ENCODE results near the gene COPS6. TPM values are rescaled to one million over a fixed set of nuclear protein-coding genes. Genes with fewer than 3 reads are reported as not detected.

The COPS6 gene
- total RNA-seq, 2 donors from 2014 or later, result 59.3 to 65.6 TPM

Small RNA genes within 50 kb of the gene (microRNA-seq; reads per million reads assigned to microRNA genes)
- gene MIR106B (606 to 4,864 reads per million in 2 donors), gene MIR25 (476 to 547 reads per million in 2 donors), gene MIR93 (4,826 to 9,328 reads per million in 2 donors)

Other genes with a start within 250 kb of the COPS6 start
- not detected for gene OR2AE1, start 211.9 kb upstream of the COPS6 start, total RNA-seq
- gene TRIM4, start 169.4 kb upstream of the COPS6 start, total RNA-seq, result 10 to 100 TPM; 21.5 to 23.8 TPM
- not detected for gene GJC3, start 159.3 kb upstream of the COPS6 start, total RNA-seq
- gene AZGP1, start 112.9 kb upstream of the COPS6 start, total RNA-seq, result 1 to 10 TPM; 3.4 to 4.8 TPM
- gene ZKSCAN1, start 73.4 kb upstream of the COPS6 start, total RNA-seq, result 100 to 1,000 TPM; 127 to 133 TPM
- gene ZSCAN21, start 39.2 kb upstream of the COPS6 start, total RNA-seq, result 1 to 10 TPM; 6.7 to 7.1 TPM
- gene ZNF3, start 7.2 kb upstream of the COPS6 start, total RNA-seq, result 10 to 100 TPM; 34.0 to 37.2 TPM
- gene MCM7, start 12.4 kb downstream of the COPS6 start, total RNA-seq, result 10 to 100 TPM; 44.7 to 62.1 TPM
- gene AP4M1, start 12.7 kb downstream of the COPS6 start, total RNA-seq, result 10 to 100 TPM; 20.2 to 20.8 TPM
- 10 to 100 TPM; 28.7 to 33.1 TPM for gene TAF6, start 30.4 kb downstream of the COPS6 start, total RNA-seq
- gene CNPY4, start 30.7 kb downstream of the COPS6 start, total RNA-seq, result 1 to 10 TPM; 7.0 to 9.8 TPM
- 1 to 10 TPM; 2.7 to 3.9 TPM for gene MBLAC1, start 38.0 kb downstream of the COPS6 start, total RNA-seq
- 100 to 1,000 TPM; 224 to 268 TPM for gene LAMTOR4, start 59.9 kb downstream of the COPS6 start, total RNA-seq
- 10 to 100 TPM; 54.9 to 62.1 TPM for gene TRAPPC14, start 69.8 kb downstream of the COPS6 start, total RNA-seq
- 10 to 100 TPM in 1 of 2 donors, 1 to 10 TPM in 1; 8.0 to 10.9 TPM for gene GAL3ST4, start 79.6 kb downstream of the COPS6 start, total RNA-seq
- gene GPC2, start 88.4 kb downstream of the COPS6 start, total RNA-seq, result 1 to 10 TPM; 4.0 to 5.7 TPM
- gene STAG3, start 88.9 kb downstream of the COPS6 start, total RNA-seq, result 1 to 10 TPM; 1.2 to 2.0 TPM
- gene PVRIG, start 131.0 kb downstream of the COPS6 start, total RNA-seq, result 1 to 10 TPM in 1 of 2 donors, not detected in 1; 1.1 TPM
- gene SPDYE3, start 218.7 kb downstream of the COPS6 start, total RNA-seq, result not detected

Measured in left colon (tissue), 2 donors.